Effector CD8-positive, alpha-beta T cell (primary cell): ENCODE measurements around the gene TP53INP2.
"Not testable (repeated sequence)": the region's sequence is repeated elsewhere in the genome, so short reads cannot be mapped to it uniquely, and the experiment has no call there.

Source experiments
- DNase-seq: peaks from one replicate; lab custom pipeline; 2025; lab: John Stamatoyannopoulos, UW

The TP53INP2 gene

GRCh38 chr20:34722560-34722959 is 18.4 kb downstream of the TP53INP2 start:
- not testable (repeated sequence) for DNase-seq

- DNase-seq: no peak
These were observed 20.0 kb downstream of the TP53INP2 start for GRCh38 chr20:34724172-34724571.

GRCh38 chr20:34729416-34729815 is 25.3 kb downstream of the TP53INP2 start:
- DNase-seq: no peak

- DNase-seq: no peak
These were observed 28.4 kb downstream of the TP53INP2 start for GRCh38 chr20:34732523-34732922.

- DNase-seq: no peak
These were observed 32.1 kb downstream of the TP53INP2 start for GRCh38 chr20:34736106-34736735.

- no peak for DNase-seq
These were observed 38.9 kb downstream of the TP53INP2 start for GRCh38 chr20:34743039-34743438.

GRCh38 chr20:34744340-34744739 is 40.2 kb downstream of the TP53INP2 start:
- no peak for DNase-seq

GRCh38 chr20:34744847-34745246 is 40.7 kb downstream of the TP53INP2 start:
- no peak for DNase-seq

- DNase-seq: no peak
These were observed 42.5 kb downstream of the TP53INP2 start for GRCh38 chr20:34746674-34747073.

GRCh38 chr20:34747479-34747878 is 43.3 kb downstream of the TP53INP2 start:
- DNase-seq: no peak

- DNase-seq: no peak
These were observed 44.6 kb downstream of the TP53INP2 start for GRCh38 chr20:34748709-34749108.

GRCh38 chr20:34750484-34750883 is 46.3 kb downstream of the TP53INP2 start:
- no peak for DNase-seq

GRCh38 chr20:34751453-34751852 is 47.3 kb downstream of the TP53INP2 start:
- DNase-seq: no peak

- DNase-seq: no peak
These were observed 49.7 kb downstream of the TP53INP2 start for GRCh38 chr20:34753706-34754461.

GRCh38 chr20:34754611-34755010 is 50.5 kb downstream of the TP53INP2 start:
- no peak for DNase-seq

GRCh38 chr20:34755367-34755766 is 51.2 kb downstream of the TP53INP2 start:
- no peak for DNase-seq

- no peak for DNase-seq
These were observed 57.9 kb downstream of the TP53INP2 start for GRCh38 chr20:34762031-34762555.
